ELR (cell line): ENCODE measurements around the gene NGEF.
"Not testable (repeated sequence)": the region's sequence is repeated elsewhere in the genome, so short reads cannot be mapped to it uniquely, and the experiment has no call there.

Experiments used
- DNase-seq: peaks from one replicate; pipeline ENCODE4 v3.0.0-alpha.2; 2015; ENCODE audit warnings: low read depth

Gene NGEF

DNA sequence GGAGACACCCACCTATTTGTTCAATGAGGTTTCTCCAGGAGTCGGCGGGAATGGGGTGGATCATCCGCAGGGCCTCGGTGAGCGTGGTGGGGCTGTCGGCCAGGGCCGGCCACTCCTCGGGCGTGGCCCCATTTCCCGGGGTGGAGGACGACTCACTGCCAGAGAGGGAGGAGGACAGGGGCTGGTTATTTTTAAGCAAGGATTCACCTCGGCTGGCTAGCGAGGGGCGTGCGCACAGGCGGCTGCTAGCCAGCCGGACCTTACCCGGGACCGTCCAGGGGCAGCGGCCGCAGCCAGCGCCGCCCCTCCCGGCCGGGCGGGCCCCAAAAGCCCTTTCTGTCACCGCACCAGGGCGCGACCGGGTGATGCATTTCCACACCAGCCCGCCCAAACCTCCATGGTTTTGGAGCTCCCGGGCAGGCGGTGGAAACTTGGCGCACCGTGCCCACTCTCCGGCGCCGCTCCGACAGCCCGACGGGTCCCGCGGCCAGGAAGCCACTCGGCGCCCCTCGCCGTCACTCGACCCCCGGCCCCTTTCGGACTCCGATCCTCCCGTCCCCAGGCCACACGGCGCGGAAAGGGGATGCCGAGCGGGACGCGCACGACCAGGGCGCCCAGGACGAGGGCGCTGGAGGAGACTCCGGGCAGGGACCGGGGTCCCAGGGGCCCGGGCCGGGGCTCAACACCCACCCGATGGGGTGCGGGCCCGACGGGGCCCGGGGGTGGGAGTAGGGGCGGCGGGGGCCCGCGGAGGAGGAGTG lies 85.8 kb downstream of the NGEF start:
- peak; percentile 27 for DNase-seq

DNA sequence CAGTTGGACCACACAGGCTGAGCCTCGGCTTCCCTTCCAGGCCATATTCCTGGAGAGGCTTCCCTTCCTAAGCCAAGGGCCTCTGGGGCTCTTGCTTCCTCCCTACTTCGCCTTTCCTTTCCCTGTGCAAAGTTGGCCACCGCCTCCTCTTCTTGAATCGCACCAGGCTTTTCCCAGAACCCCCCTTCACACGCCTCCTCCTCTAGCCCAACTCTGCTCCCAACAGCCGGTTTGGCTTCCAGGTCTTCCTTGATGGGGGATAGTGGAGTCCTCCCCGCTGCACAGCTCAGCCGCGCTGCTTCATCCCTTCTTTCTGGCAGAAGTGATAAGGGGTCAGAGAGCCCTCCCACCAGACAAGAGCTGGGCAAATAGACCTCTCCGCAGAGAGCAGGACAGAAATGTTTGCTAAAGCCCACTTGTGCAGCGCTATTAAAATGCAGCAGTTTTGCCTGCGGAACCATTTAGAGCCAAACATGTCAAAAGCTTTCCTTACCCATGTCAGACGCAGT lies 86.6 kb downstream of the NGEF start:
- DNase-seq: no peak

DNA sequence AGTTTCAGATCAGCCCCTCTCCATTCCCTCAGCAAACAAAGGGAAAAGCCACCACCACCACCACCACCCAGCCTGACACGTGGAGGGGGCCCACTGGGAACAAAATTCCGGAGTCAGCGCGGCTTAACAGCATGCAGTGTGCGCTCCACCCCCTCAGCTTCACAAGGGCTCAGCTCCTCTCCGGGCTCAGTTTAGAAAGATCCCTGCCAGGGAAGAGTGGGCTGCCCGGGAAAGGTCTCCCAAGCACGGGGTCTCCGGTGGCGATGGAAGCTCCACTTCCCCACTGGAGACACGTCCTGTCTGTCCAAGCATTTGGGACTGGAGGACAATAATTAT lies 87.3 kb downstream of the NGEF start:
- no peak for DNase-seq

DNA sequence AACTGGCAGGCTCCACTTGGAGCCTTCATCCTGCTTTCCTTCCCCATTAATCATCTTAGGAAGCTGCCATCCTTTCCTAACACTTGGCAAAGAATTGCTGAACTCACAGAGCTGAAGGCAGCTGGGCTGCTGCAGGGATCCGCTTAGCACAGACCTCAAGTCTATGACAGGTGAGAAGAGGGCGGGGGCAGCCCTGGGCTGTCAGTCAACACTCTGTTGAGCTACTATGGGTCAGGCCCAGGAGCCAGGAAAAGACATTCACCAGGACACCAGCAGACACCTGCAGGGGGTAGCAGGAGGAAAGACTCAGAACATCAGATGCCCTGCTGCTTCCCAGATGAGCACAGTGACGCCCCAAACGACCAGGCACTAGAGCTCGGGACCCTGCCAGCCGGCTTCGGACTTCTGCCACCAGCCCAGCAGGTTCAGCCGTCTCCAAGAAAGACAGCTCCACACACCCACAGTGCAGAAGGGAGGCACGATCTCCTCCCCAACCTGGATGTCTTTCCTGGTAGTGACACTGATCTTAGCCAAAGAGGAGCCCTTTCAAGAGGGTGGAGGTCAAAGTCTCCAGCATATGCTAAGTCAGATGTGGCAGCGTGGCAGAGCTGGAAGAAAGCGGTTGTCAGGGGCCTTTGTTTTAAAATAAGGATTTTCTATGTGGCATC lies 87.8 kb downstream of the NGEF start:
- no peak for DNase-seq

DNA sequence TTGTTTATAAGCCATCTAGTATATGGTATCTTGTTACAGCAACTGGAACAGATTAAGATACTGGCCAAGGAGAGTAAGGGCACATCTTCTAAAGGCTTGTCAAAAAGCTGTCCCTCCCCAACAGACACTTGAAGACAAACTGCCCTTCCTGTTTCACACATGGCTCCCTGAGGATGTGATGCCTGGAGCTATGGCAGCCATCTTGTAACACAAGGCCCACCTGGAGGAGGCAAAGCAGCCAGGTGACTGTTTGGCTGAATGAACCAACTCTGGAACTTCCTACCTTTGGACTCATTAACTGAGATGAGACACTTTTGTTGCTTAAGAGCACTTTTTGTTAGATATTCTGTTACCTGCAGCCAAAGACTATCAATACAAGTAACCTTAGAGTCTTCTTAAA lies 88.6 kb downstream of the NGEF start:
- no peak for DNase-seq

DNA sequence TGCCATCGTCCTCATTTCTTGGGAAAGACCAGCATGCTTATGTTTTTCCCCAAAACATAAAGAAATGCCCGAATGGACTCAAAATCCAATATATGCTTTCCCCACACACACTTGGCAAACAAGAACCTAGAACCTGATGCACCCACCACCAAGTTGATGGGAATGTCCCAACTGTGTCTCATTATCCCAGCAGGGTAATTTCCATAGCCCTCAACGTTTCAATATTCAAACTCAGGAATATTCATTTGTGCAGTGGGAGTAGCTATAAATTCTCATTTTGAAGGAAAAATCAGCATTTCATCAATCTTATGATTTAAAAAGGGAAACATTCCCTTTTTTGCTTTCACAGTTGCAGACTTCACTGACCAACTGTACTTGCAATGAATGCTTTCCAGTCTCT lies 92.3 kb downstream of the NGEF start:
- DNase-seq: no peak

DNA sequence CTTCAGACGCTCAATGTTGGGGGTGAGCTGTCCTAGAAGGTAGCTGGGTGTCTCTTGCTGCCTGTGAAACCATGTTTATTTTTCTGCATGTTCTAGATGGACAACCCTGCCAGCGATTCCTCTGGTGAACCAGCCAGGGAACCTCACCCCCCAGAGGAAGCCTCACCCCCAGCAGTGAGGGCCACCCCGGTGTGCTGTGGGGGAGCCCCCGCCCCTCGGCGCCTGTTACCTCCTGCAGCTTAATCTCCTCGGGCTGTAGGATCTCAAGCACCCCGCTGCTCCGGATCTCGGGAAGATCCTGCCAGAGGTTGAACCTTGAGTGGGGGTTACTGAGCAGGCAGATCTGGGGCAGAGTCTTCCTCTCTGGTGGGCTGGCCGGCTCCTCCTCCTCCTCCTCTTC lies 93.0 kb downstream of the NGEF start:
- DNase-seq: no peak

DNA sequence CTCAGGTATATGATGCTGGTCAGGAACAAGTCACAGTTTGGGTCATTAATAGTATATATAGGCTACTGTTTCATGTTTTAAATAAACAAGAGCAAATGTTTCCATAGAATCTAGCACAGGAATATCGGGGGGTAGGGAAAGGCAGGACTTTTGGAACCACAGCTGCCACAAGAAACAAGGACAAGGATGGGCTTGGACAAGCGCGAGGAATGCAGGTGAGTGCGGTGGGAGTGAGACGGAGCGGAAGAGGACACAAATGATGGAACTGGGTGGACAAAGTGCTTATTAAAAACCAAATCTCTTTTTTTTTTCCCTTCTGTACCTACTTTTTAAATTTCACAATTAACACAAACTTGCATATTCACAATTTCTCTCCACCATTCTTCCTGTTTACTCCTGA lies 93.9 kb downstream of the NGEF start:
- no peak for DNase-seq

DNA sequence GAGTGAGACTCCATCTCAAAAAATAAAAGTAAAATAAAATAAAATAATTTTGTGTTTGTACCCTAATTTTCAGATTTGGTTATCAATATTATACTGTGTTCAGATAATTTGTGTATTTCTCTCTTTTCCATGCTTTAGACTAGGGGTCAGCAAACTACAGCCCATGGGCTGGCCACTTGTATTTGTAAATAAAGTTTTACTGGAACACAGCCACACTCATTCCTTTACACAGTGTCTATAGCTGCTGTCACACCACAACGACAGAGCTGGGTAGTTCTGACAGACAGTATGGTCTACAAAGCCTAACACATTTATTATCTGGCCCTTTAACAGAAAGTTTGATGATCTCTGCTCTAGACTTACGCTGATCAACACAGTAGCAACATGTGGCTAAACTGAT lies 99.2 kb downstream of the NGEF start:
- no peak for DNase-seq

DNA sequence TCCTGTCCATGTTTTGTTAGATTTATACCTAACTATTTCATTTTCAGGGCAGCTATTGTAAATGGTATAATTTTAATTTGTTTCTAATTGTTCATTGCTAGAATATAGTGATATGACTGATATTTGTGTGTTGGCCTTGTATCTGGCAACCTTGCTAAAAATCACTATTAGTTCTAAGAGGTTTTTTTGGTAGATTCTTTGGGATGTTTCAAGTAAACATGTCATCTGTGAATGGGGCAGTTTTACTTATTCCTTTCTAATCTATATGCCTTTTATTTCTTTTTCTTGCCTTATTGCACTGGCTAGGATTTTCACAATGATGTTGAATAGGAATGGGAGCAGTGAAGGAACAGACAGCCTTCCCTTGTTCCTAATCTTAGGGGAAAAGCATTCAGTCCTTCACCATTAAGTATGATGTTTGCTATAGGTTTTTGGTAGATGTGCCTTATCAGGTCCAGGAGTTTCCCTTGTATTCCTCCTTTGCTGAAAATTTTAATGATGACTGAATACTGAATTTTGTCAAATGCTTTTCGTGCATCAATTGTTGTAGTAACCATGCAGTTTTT lies 101.3 kb downstream of the NGEF start:
- DNase-seq: no peak

DNA sequence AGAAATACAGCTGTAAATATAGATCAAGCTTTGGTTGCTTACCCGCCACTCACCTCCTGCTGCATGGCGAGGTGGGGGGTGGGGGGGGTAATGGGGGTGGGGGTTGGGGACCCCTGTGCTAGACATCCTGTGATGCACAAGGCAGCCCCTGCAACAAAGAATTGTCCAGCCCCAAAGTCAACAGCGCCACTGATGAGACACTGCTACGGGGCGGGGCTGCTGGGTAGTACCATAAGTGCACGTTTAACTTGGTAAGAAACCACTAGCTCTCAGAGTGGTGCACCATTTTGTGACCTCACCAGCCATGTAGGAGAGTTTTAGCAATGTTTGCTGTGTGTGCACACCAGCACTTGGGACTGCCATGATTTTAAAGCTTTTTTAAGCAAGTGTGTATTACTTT lies 102.7 kb downstream of the NGEF start:
- no peak for DNase-seq

DNA sequence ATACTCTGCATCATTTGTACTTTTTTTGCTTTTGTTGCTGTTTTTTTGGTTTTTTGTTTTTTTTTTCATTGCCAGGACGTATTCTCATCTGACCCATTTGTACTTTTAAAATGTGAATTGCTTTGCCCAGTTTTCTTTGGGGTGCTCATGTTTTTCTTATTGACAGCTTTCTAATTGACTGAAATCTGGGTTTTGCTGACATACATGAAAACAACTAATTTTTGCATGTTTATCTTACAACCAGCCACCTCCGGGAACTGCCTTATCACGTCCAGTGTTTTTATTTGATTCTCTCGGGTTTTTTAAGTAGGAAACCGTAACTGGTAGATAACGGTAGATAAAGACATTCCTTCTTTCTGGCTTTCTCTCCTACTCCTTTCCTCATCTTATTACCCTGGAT lies 104.4 kb downstream of the NGEF start:
- no peak for DNase-seq

DNA sequence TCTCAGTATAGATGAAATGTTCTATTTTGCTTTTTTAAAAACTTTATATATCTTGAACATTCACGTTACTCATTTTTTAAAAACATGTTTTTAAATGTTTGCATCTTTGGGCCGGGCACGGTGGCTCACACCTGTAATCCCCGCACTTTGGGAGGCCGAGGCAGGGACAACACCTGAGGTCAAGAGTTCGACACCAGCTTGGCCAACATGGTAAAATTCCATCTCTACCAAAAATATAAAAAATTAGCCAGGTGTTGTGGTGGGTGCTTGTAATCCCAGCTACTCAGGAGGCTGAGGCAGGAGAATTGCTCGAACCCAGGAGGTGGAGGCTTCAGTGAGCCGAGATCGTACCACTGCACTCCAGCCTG lies 105.4 kb downstream of the NGEF start:
- not testable (repeated sequence) for DNase-seq

DNA sequence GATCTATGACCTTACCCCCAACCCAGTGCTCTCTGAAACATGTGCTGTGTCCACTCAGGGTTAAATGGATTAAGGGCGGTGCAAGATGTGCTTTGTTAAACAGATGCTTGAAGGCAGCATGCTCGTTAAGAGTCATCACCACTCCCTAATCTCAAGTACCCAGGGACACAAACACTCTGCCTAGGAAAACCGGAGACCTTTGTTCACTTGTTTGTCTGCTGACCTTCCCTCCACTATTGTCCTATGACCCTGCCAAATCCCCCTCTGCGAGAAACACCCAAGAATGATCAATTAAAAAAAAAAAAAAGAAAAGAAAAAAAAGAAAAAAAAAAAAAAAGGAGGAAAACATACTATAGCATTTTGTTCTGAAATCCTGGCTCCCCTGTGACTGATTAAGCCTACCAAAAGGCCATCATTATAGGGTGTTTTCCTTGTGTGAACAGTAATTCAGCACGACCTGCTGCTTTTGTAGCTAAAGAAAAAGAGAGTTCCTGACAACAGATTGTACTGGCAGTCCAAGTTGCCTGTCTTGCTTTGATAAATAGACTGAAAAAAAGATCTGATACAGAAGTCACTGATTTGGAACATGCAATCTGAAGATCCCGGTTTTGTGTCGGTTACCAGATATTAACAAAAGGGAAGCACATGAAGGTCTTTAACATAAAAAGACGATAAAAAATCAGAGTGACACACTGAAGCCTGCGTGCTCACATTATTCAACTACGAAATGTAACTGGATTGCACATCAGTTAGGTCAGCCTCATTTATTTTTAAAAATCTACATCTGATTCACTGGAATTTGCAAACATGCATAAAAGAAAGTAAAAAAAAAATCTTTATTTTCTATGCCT lies 106.0 kb downstream of the NGEF start:
- DNase-seq: not testable (repeated sequence)

DNA sequence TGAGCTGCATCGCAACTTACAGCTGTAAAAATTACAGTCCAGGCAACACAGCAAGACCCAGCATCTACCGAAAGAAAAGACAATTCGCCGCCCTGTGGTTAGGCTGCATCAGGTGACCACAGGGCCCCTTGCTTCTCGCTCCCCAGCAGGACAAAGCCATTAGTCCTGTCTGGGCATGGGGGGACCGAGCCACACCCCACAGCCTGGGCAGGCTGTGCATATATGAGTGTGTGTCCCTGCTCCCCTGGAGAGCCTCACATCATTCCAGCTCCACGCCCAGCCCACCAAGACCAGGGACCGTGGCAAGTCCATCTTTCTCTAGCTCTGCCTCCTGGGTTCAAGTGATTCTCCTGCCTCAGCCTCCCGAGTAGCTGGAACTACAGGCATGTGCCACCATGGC lies 109.1 kb downstream of the NGEF start:
- no peak for DNase-seq

DNA sequence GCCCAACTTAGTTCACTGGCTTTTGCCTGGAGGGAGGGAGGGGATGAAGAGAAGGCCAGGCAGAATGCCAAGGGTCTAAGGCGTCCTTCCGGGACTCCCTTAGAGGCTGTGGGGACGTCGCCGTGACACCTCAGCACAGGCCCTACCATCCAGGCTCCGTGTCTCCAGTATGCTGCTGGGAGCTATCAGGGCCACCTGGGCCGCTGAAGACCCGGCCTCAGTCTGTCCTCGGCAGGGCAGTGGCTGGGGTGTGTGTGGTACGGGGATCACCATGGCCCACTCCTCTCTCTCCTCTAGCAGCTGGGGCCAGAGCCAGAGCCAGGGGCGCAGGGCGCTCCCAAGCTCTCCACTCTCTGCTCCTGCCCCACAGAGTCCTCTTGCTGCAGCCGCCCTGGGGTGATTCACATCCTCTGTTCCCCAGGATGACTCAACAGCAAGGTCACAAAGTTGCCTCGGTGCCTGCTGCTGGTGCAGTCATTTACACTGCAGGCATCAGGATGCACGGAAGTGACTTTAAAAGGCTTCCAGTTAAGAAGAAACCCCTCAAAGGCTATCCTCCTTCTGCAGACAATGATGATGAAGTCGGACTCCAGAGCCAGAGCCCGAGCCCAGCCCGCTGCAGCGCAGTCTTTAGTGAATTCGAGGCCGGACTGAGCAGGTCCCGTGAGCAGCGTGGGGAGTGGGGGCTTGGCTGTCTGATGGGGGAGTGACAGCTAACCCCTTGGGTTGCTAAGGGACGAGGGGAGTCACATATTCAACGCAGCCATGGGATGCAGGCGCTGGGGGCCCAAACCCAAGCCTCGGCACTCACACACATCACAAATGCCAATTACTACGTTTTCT lies 111.1 kb downstream of the NGEF start:
- peak; percentile 95 for DNase-seq

DNA sequence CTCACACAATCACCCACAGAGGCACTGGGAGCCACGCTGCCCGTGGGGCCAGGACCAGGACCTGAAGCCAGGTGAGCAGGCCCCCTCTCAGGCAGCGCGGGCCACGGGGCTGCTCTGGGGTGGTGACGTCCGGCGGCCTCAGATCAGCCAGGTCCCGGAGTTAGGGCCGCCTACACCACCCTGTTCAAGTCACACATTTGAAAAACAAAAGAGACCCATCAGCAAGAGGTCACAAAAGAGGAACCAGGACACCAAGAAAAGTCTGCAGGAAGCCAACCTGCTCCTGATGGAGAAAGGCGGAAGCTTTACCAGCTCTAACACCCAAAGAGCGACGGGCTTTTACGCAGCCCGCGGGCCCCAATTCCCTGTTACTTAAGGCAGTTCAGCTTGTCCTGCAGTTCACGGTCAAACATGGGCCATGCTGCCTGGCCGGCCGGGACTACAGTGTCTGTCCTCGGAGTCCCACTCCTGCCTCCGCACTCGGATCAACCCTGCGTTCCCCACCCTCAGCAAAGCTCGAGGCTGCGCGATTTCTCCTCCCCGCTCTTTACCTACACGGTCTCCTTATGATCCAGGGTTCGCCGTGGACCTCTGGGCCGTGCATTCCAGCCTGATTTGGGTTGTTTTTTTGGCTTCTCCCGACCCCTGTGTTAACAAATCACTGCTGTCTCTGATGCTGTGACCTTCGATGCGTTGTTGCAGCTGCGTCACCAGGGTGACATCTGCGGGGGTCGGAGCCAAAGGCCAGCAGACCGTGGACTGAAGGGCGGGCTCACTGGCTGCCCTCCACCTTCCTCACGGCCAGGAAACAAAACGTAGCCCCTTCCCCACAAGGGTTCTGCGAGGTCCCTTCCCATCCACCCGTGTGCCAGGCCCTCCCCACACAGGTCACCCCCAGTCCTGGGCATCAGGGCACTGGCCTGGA lies 112.0 kb downstream of the NGEF start:
- no peak for DNase-seq

DNA sequence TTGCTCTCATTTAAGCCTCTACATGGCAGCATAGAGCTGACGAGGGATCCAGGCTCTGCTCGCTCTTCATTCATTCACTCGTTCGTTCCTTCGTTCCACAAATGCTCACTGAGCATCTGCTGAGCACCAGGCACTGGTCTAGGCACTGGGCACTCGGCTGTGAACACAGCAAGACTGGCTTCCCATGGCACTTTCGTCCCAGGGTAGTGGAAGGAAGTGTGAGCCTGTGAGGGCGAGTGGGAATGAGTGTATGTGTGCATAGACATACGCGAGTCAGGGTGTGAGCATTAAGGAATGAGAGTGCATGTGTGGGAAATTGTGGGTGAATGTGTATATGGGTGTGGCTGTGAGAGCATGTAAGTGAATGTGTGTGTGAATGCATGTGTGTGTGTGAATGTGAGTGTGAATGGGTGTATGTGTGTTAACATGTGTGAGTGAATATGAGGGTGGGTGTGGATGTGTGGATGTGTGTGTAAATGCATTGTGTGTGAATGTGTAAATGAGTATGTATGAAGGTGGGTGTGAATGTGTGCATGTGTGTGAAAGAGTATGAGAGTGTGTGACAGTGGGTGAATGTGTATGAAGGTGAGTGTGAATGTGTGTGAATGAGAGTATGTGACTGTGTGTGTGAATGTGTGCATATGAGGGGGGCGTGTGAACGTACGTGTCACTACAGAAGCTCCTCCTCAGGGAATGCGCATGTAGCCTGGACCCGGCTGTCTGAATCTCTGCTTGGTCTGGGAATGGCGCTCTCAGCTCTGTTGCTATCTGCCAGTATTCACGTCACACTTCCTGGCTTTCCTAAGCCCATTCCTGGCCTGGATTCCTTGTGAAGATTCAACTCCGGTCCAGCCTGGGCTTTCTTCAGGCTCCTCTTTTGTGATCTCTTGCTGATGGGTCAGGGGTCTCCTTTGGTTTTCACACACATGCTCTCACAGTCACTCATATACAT lies 114.2 kb downstream of the NGEF start:
- DNase-seq: no peak
